Measurements from ENCODE around the gene CACNB4.

- TF ChIP-seq NFRKB (IDR thresholded peaks at IDR 0.05) (no peak), TARDBP (IDR thresholded peaks at IDR 0.05) (no peak), CTBP1 (IDR thresholded peaks at IDR 0.05; ENCODE audit: borderline replicate concordance) (no peak), FOXK2 (IDR thresholded peaks at IDR 0.05) (no peak), BHLHE40 (IDR thresholded peaks at IDR 0.05; ENCODE audit: borderline replicate concordance) (no peak), FOXA1 (IDR thresholded peaks at IDR 0.05) (no peak)
Observed at GRCh38 chr2:151995161-151995557, 103.7 kb downstream of the CACNB4 start.

Measured in HEK293T (cell line).